H1 (cell line): ENCODE measurements around the gene METTL25B. TPM values are rescaled to one million over a fixed set of nuclear protein-coding genes. Genes with fewer than 3 reads are reported as not detected.

Experiments used
- CTCF ChIA-PET: fragments of 300-600 bp; sonication (Branson Sonifier 250); formaldehyde crosslinking; loops from one replicate; lab custom pipeline; 2021; ENCODE audit not compliant: partially characterized antibody; lab: Charles Lee
- POLR2A ChIA-PET: fragments of 300-600 bp; sonication (Branson Sonifier 250); formaldehyde crosslinking; loops from one replicate; lab custom pipeline; 2021; ENCODE audit warnings: inconsistent platforms; ENCODE audit not compliant: partially characterized antibody; lab: Charles Lee
- DNase-seq, 2 experiments: peaks; one replicate each; pipeline versions ENCODE4 v3.0.0 to v3.0.0-alpha.2; 2010 to 2022; ENCODE audit warnings: low spot score in 2 of 2, low read depth in 1 of 2, mixed read lengths in 1 of 2
- FAIRE-seq: peaks from 2 replicates; lab custom pipeline; 2011; peaks lifted over from hg19 to GRCh38; lab: Jason Lieb, UNC
- H2AFZ ChIP-seq: 2 replicates; pipeline ENCODE4 v1.8.1; 2012; ENCODE audit warnings: low read length, inconsistent platforms
- H2AK5ac ChIP-seq: 2 replicates; pipeline ENCODE4 v1.6.1; 2013; ENCODE audit warnings: low read depth, low read length
- H2BK120ac ChIP-seq: replicated peaks from 2 replicates; pipeline ENCODE3; 2013; ENCODE audit warnings: low read depth, low read length, inconsistent platforms
- H2BK12ac ChIP-seq: 2 replicates; pipeline ENCODE4 v1.6.1; 2013; ENCODE audit warnings: low read depth, low read length
- H2BK15ac ChIP-seq: 2 replicates; pipeline ENCODE4 v1.6.1; 2013; ENCODE audit warnings: low read length
- H2BK20ac ChIP-seq: 2 replicates; pipeline ENCODE4 v1.6.1; 2013; ENCODE audit warnings: low read length
- H2BK5ac ChIP-seq: 2 replicates; pipeline ENCODE4 v1.6.1; 2013; ENCODE audit warnings: low read depth, low read length
- H3K14ac ChIP-seq: 2 replicates; pipeline ENCODE4 v1.6.1; 2013; ENCODE audit warnings: inconsistent platforms; ENCODE audit not compliant: insufficient read length
- H3K18ac ChIP-seq: 2 replicates; pipeline ENCODE4 v1.6.1; 2013; ENCODE audit warnings: low read length; ENCODE audit errors: extremely low read depth
- H3K23ac ChIP-seq: 2 replicates; pipeline ENCODE4 v1.6.1; 2013; ENCODE audit warnings: inconsistent platforms; ENCODE audit not compliant: insufficient read length
- H3K23me2 ChIP-seq: 2 replicates; pipeline ENCODE4 v1.6.1; 2013; ENCODE audit warnings: low read depth, low read length
- H3K27ac ChIP-seq: 2 replicates; pipeline ENCODE4 v1.6.1; 2011; ENCODE audit warnings: low read depth, low read length, inconsistent platforms
- H3K27me3 ChIP-seq, 4 experiments: replicated peaks in 1 of 4; 1 replicate in 1 of 4; 2 replicates in 3 of 4; pipeline versions ENCODE4 v1.6.1 to v1.8.1; 2011 to 2013; ENCODE audit warnings: low read length in 3 of 4, mild to moderate bottlenecking in 3 of 4, inconsistent platforms in 2 of 4, mixed read lengths in 2 of 4, moderate library complexity in 1 of 4; ENCODE audit not compliant: control insufficient read depth in 3 of 4, insufficient read depth in 3 of 4; ENCODE audit errors: extremely low read depth in 1 of 4
- H3K36me3 ChIP-seq, 4 experiments: 2 replicates each; pipeline versions ENCODE4 v1.6.1 to v1.8.1; 2011 to 2013; ENCODE audit warnings: mild to moderate bottlenecking in 4 of 4, low read length in 3 of 4, moderate library complexity in 2 of 4, control low read depth in 1 of 4, inconsistent platforms in 1 of 4; ENCODE audit not compliant: insufficient read depth in 4 of 4, control insufficient read depth in 2 of 4
- H3K4ac ChIP-seq: replicated peaks from 2 replicates; pipeline ENCODE3; 2013; ENCODE audit warnings: low read length, low read depth, mixed read lengths, inconsistent platforms; ENCODE audit not compliant: insufficient read length
- H3K4me1 ChIP-seq, 4 experiments: replicated peaks in 1 of 4; 1 replicate in 1 of 4; 2 replicates in 3 of 4; pipeline versions ENCODE4 v1.6.1 to v1.8.1; 2011 to 2013; ENCODE audit warnings: low read length in 3 of 4, inconsistent platforms in 2 of 4, mixed read lengths in 1 of 4; ENCODE audit not compliant: insufficient read depth in 4 of 4, control insufficient read depth in 3 of 4
- H3K4me2 ChIP-seq, 2 experiments: 2 replicates each; pipeline versions ENCODE4 v1.6.1 to v1.8.1; 2011 to 2013; ENCODE audit warnings: low read depth in 2 of 2, low read length in 2 of 2, control low read depth in 1 of 2, inconsistent platforms in 1 of 2, mild to moderate bottlenecking in 1 of 2; ENCODE audit not compliant: insufficient read depth in 1 of 2
- H3K4me3 ChIP-seq, 4 experiments: fragments of 200-600, 300-600 bp in 1 of 4; sonication (generic), shearing (Covaris generic), sonication (Bioruptor Twin) in 1 of 4; 2 replicates each; pipeline versions ENCODE4 v1.5.1 to v1.8.1; 2011 to 2016; ENCODE audit warnings: low read length in 4 of 4, low read depth in 3 of 4, control low read depth in 2 of 4, inconsistent platforms in 2 of 4, mild to moderate bottlenecking in 2 of 4, mixed read lengths in 1 of 4, moderate library complexity in 1 of 4; ENCODE audit not compliant: insufficient read depth in 2 of 4; ENCODE audit errors: extremely low read depth in 1 of 4
- H3K56ac ChIP-seq: replicated peaks from 2 replicates; pipeline ENCODE3; 2013; ENCODE audit warnings: low read depth, mild to moderate bottlenecking, mixed read lengths, low read length, inconsistent platforms; ENCODE audit not compliant: insufficient read length
- H3K79me1 ChIP-seq: 2 replicates; pipeline ENCODE4 v1.6.1; 2013; ENCODE audit warnings: low read depth, low read length, control low read depth
- H3K79me2 ChIP-seq, 2 experiments: 2 replicates each; pipeline versions ENCODE4 v1.6.1 to v1.8.1; 2012 to 2013; ENCODE audit warnings: low read length in 2 of 2, mild to moderate bottlenecking in 2 of 2, inconsistent platforms in 1 of 2; ENCODE audit not compliant: insufficient read depth in 2 of 2, control insufficient read depth in 1 of 2
- H3K9ac ChIP-seq, 4 experiments: replicated peaks in 1 of 4; 1 replicate in 1 of 4; 2 replicates in 3 of 4; pipeline versions ENCODE4 v1.6.1 to v1.8.1; 2011 to 2013; ENCODE audit warnings: low read depth in 3 of 4, low read length in 3 of 4, control low read depth in 2 of 4, mild to moderate bottlenecking in 2 of 4, moderate library complexity in 2 of 4, inconsistent platforms in 1 of 4; ENCODE audit errors: extremely low read depth in 1 of 4
- H3K9me3 ChIP-seq, 2 experiments: 2 replicates each; pipeline versions ENCODE4 v1.6.1 to v1.8.1; 2012 to 2013; ENCODE audit warnings: mild to moderate bottlenecking in 2 of 2, moderate library complexity in 2 of 2, control low read depth in 1 of 2, inconsistent platforms in 1 of 2, low read depth in 1 of 2, low read length in 1 of 2, mixed read lengths in 1 of 2; ENCODE audit not compliant: insufficient read depth in 2 of 2
- H4K20me1 ChIP-seq, 2 experiments: replicated peaks in 1 of 2; 2 replicates each; pipeline versions ENCODE3 to v1.8.1; 2011 to 2013; ENCODE audit warnings: inconsistent platforms in 2 of 2, low read length in 2 of 2, mild to moderate bottlenecking in 1 of 2; ENCODE audit not compliant: insufficient read depth in 2 of 2, control insufficient read depth in 1 of 2
- H4K5ac ChIP-seq: 2 replicates; pipeline ENCODE4 v1.6.1; 2013; ENCODE audit warnings: low read length, low read depth, mixed read lengths, inconsistent platforms; ENCODE audit not compliant: insufficient read length
- H4K8ac ChIP-seq: 2 replicates; pipeline ENCODE4 v1.8.0; 2013; ENCODE audit warnings: mild to moderate bottlenecking, moderate library complexity, low read length, inconsistent platforms; ENCODE audit not compliant: insufficient read depth; ENCODE audit errors: extremely low read depth
- H4K91ac ChIP-seq: replicated peaks from 2 replicates; pipeline ENCODE3; 2013; ENCODE audit warnings: low read length, mixed read lengths, inconsistent platforms; ENCODE audit not compliant: insufficient read length
- CEBPB ChIP-seq: IDR thresholded peaks from 2 replicates; pipeline ENCODE4 v1.6.1; 2012; ENCODE audit warnings: low read depth, low read length
- MAFK ChIP-seq: IDR thresholded peaks from 2 replicates; pipeline ENCODE4 v1.6.1; 2012; ENCODE audit warnings: low read depth, mild to moderate bottlenecking, improper control_type of control experiment, low read length
- SIRT6 ChIP-seq: IDR thresholded peaks from one replicate; pipeline ENCODE4 v1.7.1; 2012; ENCODE audit warnings: low read length, inconsistent platforms
- SP2 ChIP-seq: IDR thresholded peaks from 2 replicates; pipeline ENCODE4 v1.6.1; 2012; ENCODE audit warnings: mild to moderate bottlenecking, low read length, inconsistent platforms
- SUZ12 ChIP-seq: fragments of 200-600 bp; sonication (generic); IDR thresholded peaks from 2 replicates; pipeline ENCODE4 v1.6.1; 2012; ENCODE audit warnings: mild to moderate bottlenecking, inconsistent platforms, low read length, moderate library complexity, mixed read lengths
- TBP ChIP-seq: IDR thresholded peaks from 2 replicates; pipeline ENCODE4 v1.6.1; 2011; ENCODE audit warnings: low read depth, low read length, improper control_type of control experiment
- WGBS, 2 experiments: shearing (Covaris generic) in 1 of 2; methylation state at CpG; one replicate each; pipeline versions ENCODE4 v1.1.6 to v1.1.7; 2013 to 2015; ENCODE audit warnings: low lambda C conversion rate in 2 of 2, mixed read lengths in 2 of 2, inconsistent platforms in 1 of 2, low coverage in 1 of 2, missing lambda C conversion rate in 1 of 2; ENCODE audit not compliant: insufficient replicate concordance in 2 of 2, insufficient coverage in 1 of 2, insufficient read length in 1 of 2; ENCODE audit errors: extremely low coverage in 1 of 2, missing lambda C conversion rate in 1 of 2; 5-methylcytosine and 5-hydroxymethylcytosine counted together
- polyA plus RNA-seq, 7 experiments: library from polyadenylated mRNA; depleted of rRNA in 3 of 7; stranded (reverse) in 5 of 7; unstranded in 2 of 7; fragments of >200 nt in 5 of 7; fragments of 200-250 nt in 2 of 7; gene quantifications; 1 replicate in 5 of 7; 2 replicates in 1 of 7; 4 replicates in 1 of 7; pipeline versions ENCODE4 v1.2.1 to v1.2.3, GENCODE V29; 2011 to 2013; ENCODE audit warnings: missing spikeins in 2 of 7, mixed read lengths in 2 of 7
- total RNA-seq: library from RNA; stranded (reverse); fragmentation: NEBNext Ultra II Directional; extraction: Animal tissue kit (Norgen Biotek cat#: 25700); gene quantifications from 2 replicates; pipeline ENCODE4 v1.2.1, GENCODE V29; 2021
- TF ChIP-seq, protein P1 (sequence below), 3 experiments: IDR thresholded peaks; 1 replicate in 2 of 3; 2 replicates in 1 of 3; pipeline versions ENCODE4 v1.5.1 to v1.6.1; 2011; ENCODE audit warnings: low read length in 3 of 3, mild to moderate bottlenecking in 3 of 3, inconsistent platforms in 2 of 3, low read depth in 1 of 3, moderate library complexity in 1 of 3; ENCODE audit not compliant: insufficient read depth in 1 of 3; ENCODE audit errors: control extremely low read depth in 1 of 3
- TF ChIP-seq, protein P2 (sequence below): IDR thresholded peaks from 2 replicates; pipeline ENCODE4 v1.6.1; 2012; ENCODE audit warnings: low read length, inconsistent platforms

METTL25B gene
- total and polyA plus RNA-seq, 2 of the 8 experiments (the other 6 are each of a cell fraction or from before 2014, with no cell fraction given), result 28.4 to 30.1 TPM

DNA sequence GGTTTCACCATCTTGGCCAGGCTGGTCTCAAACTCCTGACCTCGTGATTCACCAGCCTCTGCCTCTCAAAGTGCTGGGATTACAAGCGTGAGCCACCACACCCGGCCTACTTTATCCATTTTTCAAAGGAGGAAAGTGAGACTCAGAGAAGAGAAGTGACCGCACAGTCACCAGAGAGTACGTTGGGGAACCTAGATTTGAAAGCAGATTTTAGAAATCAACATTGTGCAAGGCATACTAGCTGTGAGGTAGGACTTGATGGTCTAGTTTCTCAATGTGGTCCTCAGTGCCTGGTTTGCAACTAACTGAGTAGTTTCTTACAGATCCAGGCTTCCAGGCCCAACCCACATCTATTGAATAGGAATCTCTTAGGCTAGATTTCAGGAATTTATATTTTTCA, 37.4 kb downstream of the METTL25B start:
- Histone ChIP-seq H4K8ac (no peak overlapping the region), H2BK15ac (no peak overlapping the region), H2AK5ac (no peak overlapping the region), H3K56ac (no peak overlapping the region), H2BK120ac (no peak overlapping the region), H3K4me3 (peak overlapping the region in 1 of 4 experiments; percentile 74; a peak in 1 of 8 replicates), H4K91ac (no peak overlapping the region), H3K36me3 (peaks cover 0 to 3% (median 0%) of the 10 kb centered on the region in 4 experiments; a peak in 2 of 8 replicates), H3K4me1 (peaks cover 0 to 16% (median 6%) of the 10 kb centered on the region in 4 experiments; a peak in 5 of 7 replicates), H3K23ac (no peak overlapping the region), H3K18ac (no peak overlapping the region), H3K23me2 (peaks cover 11% of the 10 kb centered on the region), H3K9ac (no peak overlapping the region; a peak in 1 of 7 replicates), H3K79me1 (peaks cover 4% of the 10 kb centered on the region; the same call in 1 of the 2 replicates), H3K9me3 (no peaks in the 10 kb centered on the region), H2AFZ (no peak overlapping the region), H3K4me2 (peak overlapping the region in 1 of 2 experiments; percentile 96; a peak in 1 of 4 replicates), H3K79me2 (peaks cover 18 to 28% of the 10 kb centered on the region in 2 experiments), H3K27me3 (no peaks in the 10 kb centered on the region), H2BK12ac (no peak overlapping the region), H2BK20ac (no peak overlapping the region), H3K4ac (no peak overlapping the region), H4K20me1 (peaks cover 10 to 12% of the 10 kb centered on the region in 2 experiments), H3K27ac (no peak overlapping the region), H3K14ac (no peak overlapping the region), H4K5ac (no peak overlapping the region), H2BK5ac (no peak overlapping the region)
- DNase-seq (no peak), FAIRE-seq (no peak)
- ChIA-PET POLR2A (interaction anchor here (1.1 to 8.2 kb wide), 5 partner anchors 11 to 109 kb away, joined by 3 to 121 read pairs (median 7); partner anchors contain the start of genes HDGF, ISG20L2, METTL25B and MRPL24), CTCF (interaction anchor here (11.7 kb wide), 1 partner anchor 38 kb away, joined by 100 read pairs; the partner anchor contains the start of genes ISG20L2 and METTL25B)
- 96% methylated on average over 5 of the region's 5 CpGs; no CpG with 5 or more reads in 1 of the 2 experiments for WGBS, 2 experiments
- TF ChIP-seq SUZ12 (no peak), SP2 (no peak), CEBPB (no peak), TBP (no peak), SIRT6 (no peak), MAFK (no peak)
- TF ChIP-seq, protein P1, sequence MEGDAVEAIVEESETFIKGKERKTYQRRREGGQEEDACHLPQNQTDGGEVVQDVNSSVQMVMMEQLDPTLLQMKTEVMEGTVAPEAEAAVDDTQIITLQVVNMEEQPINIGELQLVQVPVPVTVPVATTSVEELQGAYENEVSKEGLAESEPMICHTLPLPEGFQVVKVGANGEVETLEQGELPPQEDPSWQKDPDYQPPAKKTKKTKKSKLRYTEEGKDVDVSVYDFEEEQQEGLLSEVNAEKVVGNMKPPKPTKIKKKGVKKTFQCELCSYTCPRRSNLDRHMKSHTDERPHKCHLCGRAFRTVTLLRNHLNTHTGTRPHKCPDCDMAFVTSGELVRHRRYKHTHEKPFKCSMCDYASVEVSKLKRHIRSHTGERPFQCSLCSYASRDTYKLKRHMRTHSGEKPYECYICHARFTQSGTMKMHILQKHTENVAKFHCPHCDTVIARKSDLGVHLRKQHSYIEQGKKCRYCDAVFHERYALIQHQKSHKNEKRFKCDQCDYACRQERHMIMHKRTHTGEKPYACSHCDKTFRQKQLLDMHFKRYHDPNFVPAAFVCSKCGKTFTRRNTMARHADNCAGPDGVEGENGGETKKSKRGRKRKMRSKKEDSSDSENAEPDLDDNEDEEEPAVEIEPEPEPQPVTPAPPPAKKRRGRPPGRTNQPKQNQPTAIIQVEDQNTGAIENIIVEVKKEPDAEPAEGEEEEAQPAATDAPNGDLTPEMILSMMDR (IDR thresholded peaks at IDR 0.05; ENCODE audit: control extremely low read depth in 1 of 3, insufficient read depth in 1 of 3, low read depth in 1 of 3, low read length in 3 of 3), result no peak
- TF ChIP-seq, protein P2, sequence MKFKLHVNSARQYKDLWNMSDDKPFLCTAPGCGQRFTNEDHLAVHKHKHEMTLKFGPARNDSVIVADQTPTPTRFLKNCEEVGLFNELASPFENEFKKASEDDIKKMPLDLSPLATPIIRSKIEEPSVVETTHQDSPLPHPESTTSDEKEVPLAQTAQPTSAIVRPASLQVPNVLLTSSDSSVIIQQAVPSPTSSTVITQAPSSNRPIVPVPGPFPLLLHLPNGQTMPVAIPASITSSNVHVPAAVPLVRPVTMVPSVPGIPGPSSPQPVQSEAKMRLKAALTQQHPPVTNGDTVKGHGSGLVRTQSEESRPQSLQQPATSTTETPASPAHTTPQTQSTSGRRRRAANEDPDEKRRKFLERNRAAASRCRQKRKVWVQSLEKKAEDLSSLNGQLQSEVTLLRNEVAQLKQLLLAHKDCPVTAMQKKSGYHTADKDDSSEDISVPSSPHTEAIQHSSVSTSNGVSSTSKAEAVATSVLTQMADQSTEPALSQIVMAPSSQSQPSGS, result no peak
